Fibroblast of mammary gland (primary cell): ENCODE data around the gene EIF5AL1.

Source experiments
- DNase-seq: peaks from one replicate; pipeline ENCODE4 v3.0.0-alpha.2; 2010; ENCODE audit warnings: low read depth
- H3K4me3 ChIP-seq: 2 replicates; pipeline ENCODE4 v1.5.1; 2011; ENCODE audit warnings: low read depth, mild to moderate bottlenecking, low read length, moderate library complexity; ENCODE audit not compliant: control insufficient read depth
- TF ChIP-seq, protein P1 (sequence below): conservative IDR thresholded peaks from 2 replicates; pipeline ENCODE4 v1.5.1; 2011; ENCODE audit warnings: low read depth, low read length, inconsistent platforms; ENCODE audit not compliant: control insufficient read depth, insufficient read depth

Gene EIF5AL1

DNA sequence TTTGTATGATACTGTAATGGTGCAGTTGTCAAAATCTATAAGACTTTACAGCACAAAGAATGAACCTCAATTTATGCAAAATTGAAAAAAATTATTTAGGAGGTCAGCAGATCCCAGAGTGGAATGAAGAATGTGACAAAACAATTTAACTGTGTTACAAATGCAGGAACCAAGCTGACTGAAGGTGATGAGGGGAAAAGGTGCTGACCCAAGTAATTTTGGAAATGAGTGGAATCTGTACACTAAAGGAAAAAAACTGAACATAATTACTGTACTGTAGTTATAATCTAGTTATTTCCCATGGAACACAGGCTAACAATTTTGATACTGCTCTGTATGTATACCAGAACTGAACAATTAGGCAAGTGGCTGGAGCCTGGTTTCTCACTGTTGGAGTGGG, 35.7 kb upstream of the EIF5AL1 start:
- H3K4me3 ChIP-seq, result no peak overlapping the region
- no peak for DNase-seq
- TF ChIP-seq, protein P1, sequence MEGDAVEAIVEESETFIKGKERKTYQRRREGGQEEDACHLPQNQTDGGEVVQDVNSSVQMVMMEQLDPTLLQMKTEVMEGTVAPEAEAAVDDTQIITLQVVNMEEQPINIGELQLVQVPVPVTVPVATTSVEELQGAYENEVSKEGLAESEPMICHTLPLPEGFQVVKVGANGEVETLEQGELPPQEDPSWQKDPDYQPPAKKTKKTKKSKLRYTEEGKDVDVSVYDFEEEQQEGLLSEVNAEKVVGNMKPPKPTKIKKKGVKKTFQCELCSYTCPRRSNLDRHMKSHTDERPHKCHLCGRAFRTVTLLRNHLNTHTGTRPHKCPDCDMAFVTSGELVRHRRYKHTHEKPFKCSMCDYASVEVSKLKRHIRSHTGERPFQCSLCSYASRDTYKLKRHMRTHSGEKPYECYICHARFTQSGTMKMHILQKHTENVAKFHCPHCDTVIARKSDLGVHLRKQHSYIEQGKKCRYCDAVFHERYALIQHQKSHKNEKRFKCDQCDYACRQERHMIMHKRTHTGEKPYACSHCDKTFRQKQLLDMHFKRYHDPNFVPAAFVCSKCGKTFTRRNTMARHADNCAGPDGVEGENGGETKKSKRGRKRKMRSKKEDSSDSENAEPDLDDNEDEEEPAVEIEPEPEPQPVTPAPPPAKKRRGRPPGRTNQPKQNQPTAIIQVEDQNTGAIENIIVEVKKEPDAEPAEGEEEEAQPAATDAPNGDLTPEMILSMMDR, result no peak

DNA sequence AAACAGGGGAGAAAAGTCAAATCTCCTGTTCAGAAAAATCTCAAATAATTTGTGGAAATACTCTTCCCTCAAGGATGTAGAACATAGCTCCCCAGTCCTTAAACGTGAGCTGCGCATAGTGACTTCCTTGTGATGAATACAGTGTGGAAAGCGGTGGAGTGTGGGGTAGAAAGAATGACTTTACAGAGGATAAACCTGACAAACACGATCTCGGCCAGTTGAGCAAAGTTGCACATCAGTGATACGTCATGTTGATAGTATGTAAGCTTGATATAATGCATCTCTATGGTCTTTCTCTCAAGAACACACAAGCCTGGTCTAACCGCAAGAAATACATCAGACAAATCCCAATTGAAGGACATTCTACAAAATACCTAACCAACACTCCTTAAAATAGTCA, 34.9 kb upstream of the EIF5AL1 start:
- no peak overlapping the region for H3K4me3 ChIP-seq
- TF ChIP-seq, protein P1, result no peak
- DNase-seq, result no peak

DNA sequence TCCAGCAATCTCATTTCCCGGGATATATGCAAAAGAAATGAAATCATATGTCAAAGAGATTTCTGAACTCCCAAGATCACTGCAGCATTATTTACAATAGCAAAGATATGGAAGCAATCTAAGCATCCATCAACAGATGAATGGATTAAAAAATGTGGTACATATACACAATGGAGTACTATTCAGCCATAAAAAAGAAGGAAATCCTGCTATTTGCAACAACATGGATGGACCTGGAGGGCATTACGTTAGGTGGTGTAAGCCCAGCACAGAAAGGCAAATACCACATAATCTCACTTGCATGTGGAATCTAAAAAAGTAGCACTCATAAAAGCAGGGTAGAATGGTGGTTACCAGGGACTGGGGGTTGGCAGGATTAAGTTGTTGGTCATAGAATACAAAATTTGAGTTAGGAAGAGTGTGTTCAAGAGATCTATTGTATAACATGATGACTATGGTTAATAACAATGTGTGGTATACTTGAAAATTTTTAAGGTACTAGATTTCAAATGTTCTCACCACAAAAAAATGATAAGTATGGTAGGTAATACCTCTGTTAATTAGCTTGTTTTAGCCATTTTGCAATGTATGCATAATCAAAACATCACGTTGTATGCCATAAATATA, 32.9 kb upstream of the EIF5AL1 start:
- no peak overlapping the region for H3K4me3 ChIP-seq
- TF ChIP-seq, protein P1, result no peak
- no peak for DNase-seq

DNA sequence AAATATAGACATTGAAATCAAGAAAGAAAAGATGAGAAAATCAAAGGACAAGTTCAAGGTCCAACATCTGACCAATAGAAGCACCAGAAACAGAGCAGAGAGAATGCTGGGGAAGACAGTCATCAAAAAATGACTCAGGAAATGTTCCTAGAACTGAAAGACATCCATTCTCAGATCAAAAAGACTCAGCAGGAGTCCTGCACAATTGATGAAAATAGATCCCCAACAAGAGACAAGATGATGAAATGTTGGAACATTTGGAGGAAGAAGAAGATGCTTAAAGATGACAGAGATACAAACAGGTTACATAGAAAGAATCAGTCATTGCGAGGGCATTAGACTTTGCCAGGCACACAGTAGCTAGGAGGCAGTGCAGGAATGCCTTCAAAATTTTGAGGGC, 30.0 kb upstream of the EIF5AL1 start:
- TF ChIP-seq, protein P1, result no peak
- peak; percentile 21 for DNase-seq
- H3K4me3 ChIP-seq, result no peak overlapping the region

DNA sequence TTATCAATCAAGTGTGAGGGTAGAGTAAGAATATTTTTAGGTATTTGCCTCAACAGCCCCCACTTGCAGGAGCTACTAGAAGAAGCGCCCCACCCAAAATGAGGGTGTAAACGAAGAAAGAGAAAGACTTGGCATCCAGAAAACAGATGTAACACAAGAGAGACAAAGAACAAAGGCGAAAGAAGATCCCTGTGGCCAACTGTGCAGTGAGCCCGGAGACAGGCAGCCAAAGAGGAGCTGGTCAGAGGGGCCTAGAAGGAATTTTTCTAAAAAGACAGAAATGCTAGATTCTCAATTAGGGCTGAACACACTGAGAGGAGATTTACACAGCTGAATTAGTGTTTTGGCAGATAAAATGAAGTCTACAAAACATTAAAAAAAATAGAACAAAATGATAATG, 29.6 kb upstream of the EIF5AL1 start:
- H3K4me3 ChIP-seq, result no peak overlapping the region
- TF ChIP-seq, protein P1, result no peak
- no peak for DNase-seq

DNA sequence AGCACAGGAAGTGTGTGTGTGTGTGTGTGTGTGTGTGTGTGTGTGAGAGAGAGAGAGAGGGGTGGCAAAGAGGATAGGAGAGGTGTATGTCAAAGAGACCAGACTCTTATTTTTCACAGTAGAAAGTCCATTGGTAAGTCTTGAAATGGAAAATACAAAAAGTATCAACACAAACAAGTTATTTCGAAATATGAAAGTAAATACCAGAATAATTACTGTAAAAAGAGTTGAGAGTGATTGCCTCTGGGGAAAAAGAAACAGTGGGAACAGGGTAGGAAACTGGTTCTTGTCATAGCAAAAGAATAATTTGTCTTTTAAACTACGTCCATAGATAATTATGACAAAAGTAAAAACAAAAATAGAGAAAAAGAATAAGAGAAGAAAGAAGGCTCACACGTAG, 29.0 kb upstream of the EIF5AL1 start:
- TF ChIP-seq, protein P1, result no peak
- DNase-seq, result peak; percentile 48
- no peak overlapping the region for H3K4me3 ChIP-seq

DNA sequence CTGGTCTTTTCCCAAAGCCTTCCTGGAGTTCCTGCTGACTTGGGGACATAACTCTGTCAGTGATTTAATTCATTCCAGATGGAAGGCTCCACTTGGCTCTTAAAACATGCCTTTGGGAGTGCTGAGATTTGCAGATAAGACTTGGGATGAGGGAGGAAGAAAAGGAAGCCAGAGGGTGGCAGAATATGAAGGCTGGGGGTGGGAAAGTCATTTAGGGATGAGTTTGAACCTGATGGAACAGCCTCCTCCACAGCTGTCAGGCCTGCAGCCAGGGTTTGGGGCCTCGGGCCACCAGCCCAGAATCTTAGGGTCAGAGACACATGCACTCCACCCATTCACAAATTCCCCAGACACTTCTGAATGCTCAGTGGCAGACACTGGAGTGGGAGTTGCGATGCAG, 28.4 kb upstream of the EIF5AL1 start:
- TF ChIP-seq, protein P1, result no peak
- DNase-seq, result peak; percentile 82
- no peak overlapping the region for H3K4me3 ChIP-seq
